ENCODE data around the gene ATAD2B.

ATAD2B gene

GRCh38 chr2:23839919-23840578, 86.9 kb downstream of the ATAD2B start:
- Histone ChIP-seq H3K79me2 (ENCODE audit: low read length) (no peaks in the 10 kb centered on the region), H3K9ac (ENCODE audit: low read length) (no peak overlapping the region), H3K9me3 (ENCODE audit: insufficient read depth, low read length) (no peaks in the 10 kb centered on the region), H3K4me1 (ENCODE audit: low read length) (no peaks in the 10 kb centered on the region), H3K4me2 (ENCODE audit: low read length) (no peak overlapping the region), H3K27me3 (ENCODE audit: low read depth, low read length) (no peaks in the 10 kb centered on the region), H3K36me3 (replicated peaks; ENCODE audit: low read depth, low read length) (peaks cover 13% of the 10 kb centered on the region), H4K20me1 (ENCODE audit: insufficient read depth, low read length) (no peaks in the 10 kb centered on the region), H2AFZ (ENCODE audit: low read depth, low read length) (no peak overlapping the region), H3K27ac (ENCODE audit: low read length) (no peak overlapping the region), H3K4me3 (ENCODE audit: low read length) (no peak overlapping the region)
- no peak for TF ChIP-seq CTCF (IDR thresholded peaks at IDR 0.05; ENCODE audit: low read depth, low read length)
- no peak for TF ChIP-seq EZH2phosphoT487 (IDR thresholded peaks at IDR 0.05; ENCODE audit: low read depth)

DNA sequence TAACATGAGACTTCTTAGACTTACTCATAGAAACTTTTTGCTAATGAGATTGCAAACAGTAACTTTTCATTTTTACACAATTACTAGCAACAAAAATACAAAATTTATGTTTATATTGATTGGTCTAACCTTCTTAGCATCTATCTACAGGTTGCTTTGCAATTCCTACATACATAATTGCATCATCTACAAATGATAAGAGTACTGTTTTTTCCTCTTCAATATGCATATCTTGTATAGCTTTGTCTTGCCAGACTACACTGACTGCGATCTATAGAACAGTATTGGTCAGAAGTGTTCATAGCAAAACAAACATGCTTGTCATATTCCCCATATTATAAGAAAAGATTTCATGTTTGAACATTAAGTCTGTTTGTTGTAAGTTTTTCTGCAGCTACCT, 87.9 kb downstream of the ATAD2B start:
- Histone ChIP-seq H3K9ac (ENCODE audit: low read length) (no peak overlapping the region), H3K9me3 (ENCODE audit: insufficient read depth, low read length) (no peaks in the 10 kb centered on the region), H3K4me1 (ENCODE audit: low read length) (no peaks in the 10 kb centered on the region), H2AFZ (ENCODE audit: low read depth, low read length) (no peak overlapping the region), H3K4me3 (ENCODE audit: low read length) (no peak overlapping the region), H3K4me2 (ENCODE audit: low read length) (no peak overlapping the region), H3K79me2 (ENCODE audit: low read length) (no peaks in the 10 kb centered on the region), H4K20me1 (ENCODE audit: insufficient read depth, low read length) (no peaks in the 10 kb centered on the region), H3K27ac (ENCODE audit: low read length) (no peak overlapping the region), H3K36me3 (replicated peaks; ENCODE audit: low read depth, low read length) (peaks cover 13% of the 10 kb centered on the region), H3K27me3 (ENCODE audit: low read depth, low read length) (no peaks in the 10 kb centered on the region)
- TF ChIP-seq EZH2phosphoT487 (IDR thresholded peaks at IDR 0.05; ENCODE audit: low read depth) (no peak), CTCF (IDR thresholded peaks at IDR 0.05; ENCODE audit: low read depth, low read length) (no peak)

DNA sequence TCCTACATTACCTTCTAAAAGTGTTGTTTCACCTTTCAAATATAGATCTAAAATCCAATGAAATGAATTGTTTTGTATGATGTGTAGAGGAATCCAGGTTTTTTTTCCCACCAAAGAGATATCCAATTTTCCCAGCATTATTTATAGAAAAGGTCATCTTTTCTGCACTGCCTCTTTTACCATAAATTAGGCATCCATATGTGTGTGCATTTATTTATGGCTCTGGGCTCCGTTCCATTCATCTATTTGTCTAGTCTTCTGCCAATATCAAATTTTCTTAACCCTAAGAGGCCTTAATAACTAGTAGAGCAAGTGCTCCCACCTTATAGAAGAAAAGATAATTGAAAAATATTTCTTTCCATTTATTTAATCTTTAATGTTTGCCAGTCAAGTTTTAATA, 88.3 kb downstream of the ATAD2B start:
- Histone ChIP-seq H3K36me3 (replicated peaks; ENCODE audit: low read depth, low read length) (peaks cover 13% of the 10 kb centered on the region), H3K4me1 (ENCODE audit: low read length) (no peaks in the 10 kb centered on the region), H3K27ac (ENCODE audit: low read length) (no peak overlapping the region), H2AFZ (ENCODE audit: low read depth, low read length) (no peak overlapping the region), H4K20me1 (ENCODE audit: insufficient read depth, low read length) (no peaks in the 10 kb centered on the region), H3K9me3 (ENCODE audit: insufficient read depth, low read length) (no peaks in the 10 kb centered on the region), H3K79me2 (ENCODE audit: low read length) (no peaks in the 10 kb centered on the region), H3K4me3 (ENCODE audit: low read length) (no peak overlapping the region), H3K27me3 (ENCODE audit: low read depth, low read length) (no peaks in the 10 kb centered on the region), H3K4me2 (ENCODE audit: low read length) (no peak overlapping the region), H3K9ac (ENCODE audit: low read length) (no peak overlapping the region)
- TF ChIP-seq CTCF (IDR thresholded peaks at IDR 0.05; ENCODE audit: low read depth, low read length) (no peak), EZH2phosphoT487 (IDR thresholded peaks at IDR 0.05; ENCODE audit: low read depth) (no peak)

DNA sequence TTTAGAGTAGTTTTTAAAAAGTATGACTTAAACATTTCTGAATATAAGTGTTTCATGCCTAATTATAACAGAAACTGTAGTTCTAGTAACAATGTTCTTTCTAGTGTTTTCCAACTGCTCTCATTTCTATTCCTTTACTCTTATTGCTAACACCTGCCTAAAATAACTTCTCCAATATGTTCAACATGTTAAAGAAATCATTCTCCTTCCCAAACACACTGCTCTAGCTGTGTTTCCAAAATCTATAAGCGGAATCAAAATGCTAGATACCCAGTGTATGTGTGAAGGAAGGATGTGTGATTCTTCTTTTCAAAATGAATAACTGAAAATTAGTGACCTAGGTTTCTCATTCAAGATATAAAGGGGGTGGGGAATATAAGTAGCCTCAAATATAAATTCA, 89.1 kb downstream of the ATAD2B start:
- Histone ChIP-seq H3K4me1 (ENCODE audit: low read length) (no peaks in the 10 kb centered on the region), H4K20me1 (ENCODE audit: insufficient read depth, low read length) (no peaks in the 10 kb centered on the region), H3K79me2 (ENCODE audit: low read length) (no peaks in the 10 kb centered on the region), H3K9me3 (ENCODE audit: insufficient read depth, low read length) (no peaks in the 10 kb centered on the region), H3K27ac (ENCODE audit: low read length) (no peak overlapping the region), H3K27me3 (ENCODE audit: low read depth, low read length) (no peaks in the 10 kb centered on the region), H3K36me3 (replicated peaks; ENCODE audit: low read depth, low read length) (peaks cover 13% of the 10 kb centered on the region), H2AFZ (ENCODE audit: low read depth, low read length) (no peak overlapping the region), H3K4me2 (ENCODE audit: low read length) (no peak overlapping the region), H3K4me3 (ENCODE audit: low read length) (no peak overlapping the region), H3K9ac (ENCODE audit: low read length) (no peak overlapping the region)
- TF ChIP-seq CTCF (IDR thresholded peaks at IDR 0.05; ENCODE audit: low read depth, low read length) (no peak), EZH2phosphoT487 (IDR thresholded peaks at IDR 0.05; ENCODE audit: low read depth) (no peak)
